ENCODE data around the gene CACNB3.
"Not testable (repeated sequence)": the region's sequence is repeated elsewhere in the genome, so short reads cannot be mapped to it uniquely, and the experiment has no call there.

The CACNB3 gene

DNA sequence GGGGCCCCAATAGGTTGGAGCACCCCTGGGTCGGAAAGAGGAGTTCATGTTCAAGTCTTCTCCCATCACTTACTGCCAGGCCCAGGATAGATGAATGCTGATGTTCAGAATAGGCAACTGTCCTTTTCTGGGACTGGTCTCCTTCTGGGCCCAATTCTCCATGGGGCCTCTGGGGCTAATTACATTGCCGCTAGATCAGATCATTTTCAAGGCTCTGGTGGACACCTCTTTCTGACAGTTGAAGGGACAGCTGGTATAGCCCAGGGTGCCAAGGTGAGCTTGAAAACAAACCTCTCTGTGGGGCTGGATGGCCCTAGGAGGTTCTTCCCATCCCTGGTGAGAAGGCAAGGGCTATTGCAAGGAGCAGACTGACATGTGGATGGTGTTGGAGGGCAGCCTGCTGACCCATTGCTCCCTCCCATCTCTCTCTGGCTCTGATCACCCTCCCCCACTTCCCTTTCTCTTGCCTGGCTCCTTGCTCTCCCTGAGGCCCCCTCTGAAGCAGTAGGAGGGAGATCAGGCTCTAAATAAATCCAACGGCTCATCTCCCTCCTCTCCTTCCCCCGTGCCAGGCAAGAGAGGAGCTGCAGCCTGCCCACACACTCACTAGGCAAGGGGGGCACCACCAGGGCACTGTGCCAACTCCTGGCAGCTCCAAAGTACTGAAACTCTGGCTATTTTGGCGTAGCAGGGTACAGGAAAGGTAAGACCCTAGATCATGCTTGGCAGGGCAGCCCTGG, 1.9 kb downstream of the CACNB3 start:
- DNase-seq, result no peak

- DNase-seq, result no peak
Observed at GRCh38 chr12:48822139-48822538, 3.8 kb downstream of the CACNB3 start.

GRCh38 chr12:48822711-48823110, 4.4 kb downstream of the CACNB3 start:
- no peak for DNase-seq

DNA sequence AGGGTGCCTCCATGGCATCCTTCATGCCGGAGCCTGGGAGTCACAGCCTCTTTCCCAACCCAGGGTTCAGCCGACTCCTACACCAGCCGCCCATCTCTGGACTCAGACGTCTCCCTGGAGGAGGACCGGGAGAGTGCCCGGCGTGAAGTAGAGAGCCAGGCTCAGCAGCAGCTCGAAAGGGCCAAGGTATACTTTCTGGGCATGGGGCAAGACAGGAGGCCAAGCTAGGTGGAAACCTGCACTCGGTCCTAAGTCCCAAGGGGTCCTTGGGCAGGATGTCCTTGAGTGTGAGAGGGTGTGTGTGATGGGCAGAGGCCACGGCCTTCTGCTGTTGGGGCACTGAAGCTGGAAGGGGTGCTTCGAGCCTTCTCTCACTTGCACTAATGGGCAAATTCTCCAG, 5.0 kb downstream of the CACNB3 start:
- no peak for DNase-seq

- DNase-seq, result no peak
Observed at GRCh38 chr12:48824112-48824511, 5.8 kb downstream of the CACNB3 start.

- no peak for DNase-seq
Observed at GRCh38 chr12:48824905-48825304, 6.6 kb downstream of the CACNB3 start.

- DNase-seq, result no peak
Observed at GRCh38 chr12:48826209-48826855, 8.0 kb downstream of the CACNB3 start.

- no peak for DNase-seq
Observed at GRCh38 chr12:48827026-48827425, 8.7 kb downstream of the CACNB3 start.

- DNase-seq, result no peak
Observed at GRCh38 chr12:48827513-48828096, 9.3 kb downstream of the CACNB3 start.

- no peak for DNase-seq
Observed at GRCh38 chr12:48828293-48828692, 10.0 kb downstream of the CACNB3 start.

DNA sequence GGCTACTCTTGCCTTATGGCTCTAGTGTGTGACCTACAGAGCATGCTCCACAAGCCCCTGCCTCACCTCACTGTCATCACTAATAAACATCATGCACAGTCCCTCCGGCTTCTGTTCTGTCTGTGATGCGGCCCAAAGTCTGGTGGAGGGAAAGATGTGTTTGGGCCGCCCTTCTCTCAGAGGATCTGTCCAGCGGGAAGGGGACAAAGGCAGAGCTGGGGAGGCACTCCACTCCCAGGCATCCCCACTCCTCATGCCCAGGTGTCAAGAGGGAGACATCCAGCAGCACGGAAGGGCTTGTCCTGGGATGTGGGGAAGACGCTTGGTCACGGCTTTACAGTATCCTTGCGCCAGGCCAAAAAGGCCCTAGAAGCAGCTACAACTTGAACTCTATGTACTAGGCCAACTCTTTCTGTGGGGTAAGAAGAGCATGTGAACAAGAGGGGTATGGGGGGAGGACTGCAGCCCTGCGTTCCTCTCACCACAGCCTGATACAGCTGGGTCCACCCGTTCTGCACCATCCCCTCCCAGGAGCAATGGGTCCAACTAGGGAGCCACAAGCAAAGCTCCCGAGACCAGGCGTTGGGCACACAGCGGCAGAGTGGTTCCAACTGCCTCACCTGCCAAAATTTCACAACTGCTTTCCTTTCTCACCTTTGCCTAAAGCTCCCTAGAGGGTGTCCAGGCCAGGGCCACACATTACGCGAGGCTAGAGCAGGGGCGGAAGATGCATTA, 10.7 kb downstream of the CACNB3 start:
- DNase-seq, result no peak

DNA sequence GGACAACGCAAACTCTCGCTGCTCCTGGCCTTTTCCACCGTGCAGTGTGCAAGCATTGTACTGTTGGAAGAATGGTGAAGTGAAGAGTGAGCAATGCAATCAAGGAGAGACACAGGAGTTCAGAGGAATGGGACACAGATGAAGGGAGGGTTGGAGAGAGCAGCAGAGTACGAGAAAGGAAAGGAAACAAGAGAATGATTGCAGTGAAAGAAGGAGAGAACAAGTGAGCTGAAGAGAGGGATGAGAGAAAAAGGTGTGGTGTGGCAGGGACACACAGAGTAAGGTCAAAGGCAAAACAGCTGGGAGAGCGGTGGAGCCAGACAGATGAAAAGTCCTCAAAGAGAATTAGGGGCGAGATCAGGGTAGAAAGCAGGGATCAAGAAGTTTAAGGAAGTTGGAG, 13.0 kb downstream of the CACNB3 start:
- no peak for DNase-seq

DNA sequence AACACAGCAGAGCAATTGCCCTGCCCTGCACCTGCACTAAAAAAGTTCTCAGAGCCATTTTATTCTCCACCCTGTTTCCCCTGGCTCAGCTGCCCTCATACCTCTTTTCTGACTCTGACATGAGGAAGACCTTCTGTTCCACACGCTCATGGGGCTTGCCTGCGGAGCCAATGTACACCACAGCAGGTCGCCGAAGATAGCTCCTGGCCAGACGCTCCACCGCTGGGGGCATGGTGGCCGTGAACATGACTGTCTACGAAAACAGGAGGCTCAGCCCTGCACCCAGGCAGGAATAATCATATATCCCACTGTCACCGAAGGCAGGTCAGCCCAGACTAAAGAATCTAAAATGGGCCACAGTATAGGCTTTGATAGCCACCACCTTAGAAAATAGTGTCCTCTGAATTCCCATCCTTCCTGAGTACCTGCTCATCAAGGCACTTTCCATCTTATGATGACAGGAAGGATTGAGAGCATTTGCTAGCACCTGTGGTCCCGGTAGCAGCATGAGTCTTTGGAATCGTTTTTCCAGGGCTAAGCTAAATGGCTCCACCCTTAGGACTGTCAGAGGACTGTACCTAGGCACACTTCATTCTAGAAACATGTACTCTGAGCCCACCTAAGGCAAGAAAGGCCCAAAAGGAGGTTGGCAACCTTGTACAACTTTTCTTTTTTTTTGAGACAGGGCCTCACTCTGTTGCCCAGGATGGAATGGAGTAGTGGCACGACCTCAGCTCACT, 14.2 kb downstream of the CACNB3 start:
- DNase-seq, result no peak

DNA sequence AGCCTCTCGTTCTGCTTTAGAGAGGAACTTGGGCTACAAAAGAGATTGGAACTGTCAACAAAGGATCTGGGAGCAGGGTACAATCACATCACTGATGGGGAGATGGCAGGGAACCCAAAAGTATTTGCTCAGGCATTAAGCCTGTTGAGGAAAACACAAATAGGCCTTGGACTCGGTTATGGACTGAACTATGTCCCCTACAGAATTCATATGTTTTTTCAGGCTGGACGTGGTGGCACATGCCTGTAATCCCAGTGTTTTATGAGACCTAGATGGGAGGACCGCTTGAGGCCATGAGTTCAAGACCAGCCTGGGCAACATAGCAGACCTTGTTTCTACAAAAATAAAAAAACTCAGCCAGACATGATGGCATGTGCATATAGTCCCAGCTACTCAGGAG, 19.8 kb downstream of the CACNB3 start:
- no peak for DNase-seq

- not testable (repeated sequence) for DNase-seq
Observed at GRCh38 chr12:48842021-48842420, 23.7 kb downstream of the CACNB3 start.

GRCh38 chr12:48851883-48852733, 33.8 kb downstream of the CACNB3 start, which contains the start of gene DDX23:
TSS of gene DDX23 (minus strand) at chr12:48852163. CDS start at chr12:48845782, 6,381 bp downstream.
- peak; percentile 90 for DNase-seq

DNA sequence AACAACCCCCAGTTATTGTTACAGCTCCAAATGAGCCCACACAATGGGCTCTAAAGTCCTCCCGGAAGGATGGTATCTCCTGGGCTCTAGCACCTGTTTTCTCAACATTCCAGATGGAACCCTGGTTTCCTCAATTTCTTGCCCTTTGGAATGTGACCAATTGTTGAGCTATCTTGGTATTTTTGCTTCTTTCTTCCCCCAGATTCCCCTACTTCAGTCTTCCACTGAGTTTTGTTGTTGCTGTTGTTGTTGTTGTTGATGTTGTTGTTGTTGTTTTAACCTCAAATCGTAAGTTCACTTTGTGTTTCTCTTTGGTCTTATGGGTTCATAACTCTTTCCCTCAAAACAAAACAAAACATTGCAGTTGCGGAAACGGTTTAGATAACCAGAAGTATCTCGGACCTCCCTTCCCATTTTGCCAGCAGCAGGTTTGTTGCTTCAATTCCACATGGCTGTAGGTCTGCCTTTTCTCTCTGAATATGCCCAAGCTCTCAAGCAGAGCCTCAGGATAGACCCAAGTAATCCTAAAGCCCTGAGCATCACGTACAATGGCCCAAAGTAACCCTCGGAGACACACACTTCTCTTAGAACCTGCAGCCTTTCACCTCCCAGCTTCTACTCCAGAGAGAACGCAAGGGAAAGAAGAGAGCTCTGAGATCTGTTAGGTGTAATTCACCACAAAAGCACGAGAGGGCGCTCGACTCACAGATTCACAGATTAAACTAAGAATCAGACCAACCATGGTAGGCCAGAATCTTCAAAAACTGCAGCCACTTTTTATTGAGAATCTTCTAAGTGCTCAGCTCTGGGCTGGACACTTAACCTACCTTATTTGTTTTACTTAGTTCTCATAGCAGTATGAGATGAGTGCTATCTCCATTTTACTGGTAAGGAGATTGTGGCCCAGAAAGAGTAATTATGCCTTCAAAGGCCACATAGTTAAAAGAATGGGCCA, 34.7 kb downstream of the CACNB3 start:
- peak; percentile 67 for DNase-seq

- DNase-seq, result no peak
Observed at GRCh38 chr12:48854488-48854887, 36.2 kb downstream of the CACNB3 start.

DNA sequence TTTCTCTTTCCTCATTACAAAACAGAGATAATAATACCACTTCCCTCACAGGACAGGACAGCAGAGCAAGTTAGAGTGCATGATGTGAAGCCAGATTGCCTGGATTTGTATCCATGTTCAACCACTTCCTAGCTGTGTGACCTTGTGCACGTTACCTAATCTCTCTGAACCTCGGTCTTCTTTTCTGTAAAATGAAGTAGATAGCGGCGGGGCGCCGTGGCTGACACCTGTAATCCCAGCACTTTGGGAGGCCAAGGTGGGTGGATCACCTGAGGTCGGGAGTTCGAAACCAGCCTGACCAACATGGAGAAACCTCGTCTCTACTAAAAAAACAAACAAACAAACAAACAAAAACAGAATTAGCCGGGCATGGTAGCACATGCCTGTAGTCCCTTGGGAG, 36.6 kb downstream of the CACNB3 start:
- not testable (repeated sequence) for DNase-seq

DNA sequence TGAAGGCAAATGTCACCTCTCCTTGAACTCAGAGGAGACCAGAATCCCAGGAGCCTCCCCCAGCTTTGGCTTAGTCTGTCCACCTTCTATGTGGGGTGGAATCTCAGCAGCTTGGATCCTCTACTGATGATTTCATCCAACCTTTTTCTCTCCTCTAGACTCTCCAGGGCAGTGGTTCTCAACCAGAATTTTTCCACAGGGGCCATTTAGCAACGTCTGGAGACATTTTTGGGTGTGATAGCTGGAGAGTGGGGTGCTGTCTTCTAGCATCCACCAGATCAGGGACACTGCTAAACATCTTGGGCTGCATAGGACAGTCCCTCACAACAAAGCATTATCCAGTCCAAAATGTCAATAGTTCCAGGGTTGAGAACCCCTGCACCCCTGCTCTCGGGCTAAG, 38.1 kb downstream of the CACNB3 start:
- no peak for DNase-seq
